IMR-90 (cell line): Measurements from ENCODE around the gene ANTXR2.

Experiments
- CEBPB ChIP-seq: IDR thresholded peaks from 2 replicates; pipeline ENCODE4 v1.6.1; 2012; ENCODE audit warnings: low read depth, low read length, improper control_type of control experiment
- CHD1 ChIP-seq: IDR thresholded peaks from 2 replicates; pipeline ENCODE4 v1.6.1; 2012; ENCODE audit warnings: low read depth, low read length, improper control_type of control experiment
- CTCF ChIP-seq: conservative IDR thresholded peaks from 2 replicates; pipeline ENCODE4 v1.5.1; 2012; ENCODE audit warnings: mild to moderate bottlenecking, low read depth, low read length, improper control_type of control experiment
- MAZ ChIP-seq: IDR thresholded peaks from 2 replicates; pipeline ENCODE4 v1.6.1; 2012; ENCODE audit warnings: low read depth, mild to moderate bottlenecking, low read length, improper control_type of control experiment, moderate library complexity, borderline replicate concordance
- MXI1 ChIP-seq: IDR thresholded peaks from 2 replicates; pipeline ENCODE4 v1.6.1; 2012; ENCODE audit warnings: low read depth, mild to moderate bottlenecking, low read length, moderate library complexity, borderline replicate concordance
- POLR2A ChIP-seq: IDR thresholded peaks from 2 replicates; pipeline ENCODE4 v1.6.1; 2012; ENCODE audit warnings: mild to moderate bottlenecking, low read depth, low read length
- RFX5 ChIP-seq: IDR thresholded peaks from 2 replicates; pipeline ENCODE4 v1.8.0; 2012; ENCODE audit warnings: low read depth, mild to moderate bottlenecking, low read length, moderate library complexity
- USF2 ChIP-seq: fragments of 150-350 bp; IDR thresholded peaks from 2 replicates; pipeline ENCODE4 v1.6.1; 2017; ENCODE audit warnings: mild to moderate bottlenecking, antibody characterized with exemption, low read length, low read depth

- TF ChIP-seq CTCF: no peak
- TF ChIP-seq MXI1: no peak
- TF ChIP-seq MAZ: no peak
- TF ChIP-seq POLR2A: no peak
- no peak for TF ChIP-seq CEBPB
- no peak for TF ChIP-seq CHD1
- TF ChIP-seq RFX5: no peak
- TF ChIP-seq USF2: no peak
Observed at GRCh38 chr4:79893456-79893855, 179.6 kb downstream of the ANTXR2 start.
